ENCODE data around the gene TMC1.

TMC1 gene

DNA sequence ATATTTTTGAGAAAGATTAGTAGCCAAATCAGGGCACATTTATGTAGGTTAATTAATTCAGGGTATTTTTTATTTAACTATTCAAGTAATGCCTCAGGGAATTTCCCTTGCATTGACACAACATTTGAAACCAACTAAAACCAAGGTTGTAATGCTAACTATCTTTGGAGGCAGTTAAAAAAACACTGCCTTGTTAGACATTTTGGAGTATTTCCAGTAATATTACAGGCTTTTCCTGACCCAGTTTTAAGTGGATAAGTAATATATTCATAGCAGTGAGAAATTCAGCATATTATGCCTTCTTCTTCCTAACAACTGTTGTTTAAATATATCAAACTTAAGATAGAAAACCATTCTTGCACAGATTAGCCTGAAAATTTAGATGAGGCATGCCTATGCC is 175.1 kb downstream of the TMC1 start:
- TF ChIP-seq, protein P1, sequence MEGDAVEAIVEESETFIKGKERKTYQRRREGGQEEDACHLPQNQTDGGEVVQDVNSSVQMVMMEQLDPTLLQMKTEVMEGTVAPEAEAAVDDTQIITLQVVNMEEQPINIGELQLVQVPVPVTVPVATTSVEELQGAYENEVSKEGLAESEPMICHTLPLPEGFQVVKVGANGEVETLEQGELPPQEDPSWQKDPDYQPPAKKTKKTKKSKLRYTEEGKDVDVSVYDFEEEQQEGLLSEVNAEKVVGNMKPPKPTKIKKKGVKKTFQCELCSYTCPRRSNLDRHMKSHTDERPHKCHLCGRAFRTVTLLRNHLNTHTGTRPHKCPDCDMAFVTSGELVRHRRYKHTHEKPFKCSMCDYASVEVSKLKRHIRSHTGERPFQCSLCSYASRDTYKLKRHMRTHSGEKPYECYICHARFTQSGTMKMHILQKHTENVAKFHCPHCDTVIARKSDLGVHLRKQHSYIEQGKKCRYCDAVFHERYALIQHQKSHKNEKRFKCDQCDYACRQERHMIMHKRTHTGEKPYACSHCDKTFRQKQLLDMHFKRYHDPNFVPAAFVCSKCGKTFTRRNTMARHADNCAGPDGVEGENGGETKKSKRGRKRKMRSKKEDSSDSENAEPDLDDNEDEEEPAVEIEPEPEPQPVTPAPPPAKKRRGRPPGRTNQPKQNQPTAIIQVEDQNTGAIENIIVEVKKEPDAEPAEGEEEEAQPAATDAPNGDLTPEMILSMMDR (conservative IDR thresholded peaks at IDR 0.05): no peak
- no peak for TF ChIP-seq ZFX (IDR thresholded peaks at IDR 0.05)
- no peak overlapping the region for H3K27ac ChIP-seq

DNA sequence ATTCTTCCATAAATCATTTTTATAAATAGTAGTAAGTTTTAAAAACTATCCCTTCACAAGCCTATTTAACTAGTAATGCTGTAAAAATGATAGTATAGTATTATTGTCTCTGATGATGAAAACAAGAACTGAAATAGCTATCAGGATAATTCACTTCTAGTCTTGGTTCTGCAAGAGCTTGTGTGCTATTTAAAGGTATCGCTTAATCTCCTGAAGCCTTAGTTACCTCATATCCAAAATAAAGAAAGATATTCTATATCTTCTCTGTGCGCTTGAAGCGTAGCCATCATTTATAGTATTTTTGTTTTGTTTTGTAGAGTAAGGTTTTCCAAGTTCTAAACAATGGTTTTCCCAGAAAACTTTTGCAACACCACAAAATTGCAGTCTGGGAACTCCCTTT is 180.1 kb downstream of the TMC1 start:
- no peak overlapping the region for H3K27ac ChIP-seq
- TF ChIP-seq, protein P1 (conservative IDR thresholded peaks at IDR 0.05): no peak
- TF ChIP-seq ZFX (IDR thresholded peaks at IDR 0.05): no peak

- TF ChIP-seq ZFX (IDR thresholded peaks at IDR 0.05): no peak
- TF ChIP-seq, protein P1 (conservative IDR thresholded peaks at IDR 0.05): no peak
- no peak overlapping the region for H3K27ac ChIP-seq
Measured at GRCh38 chr9:72703574-72703973, 182.2 kb downstream of the TMC1 start.

GRCh38 chr9:72704688-72705375 is 183.4 kb downstream of the TMC1 start:
- no peak overlapping the region for H3K27ac ChIP-seq
- no peak for TF ChIP-seq ZFX (IDR thresholded peaks at IDR 0.05)
- TF ChIP-seq, protein P1 (conservative IDR thresholded peaks at IDR 0.05): no peak

DNA sequence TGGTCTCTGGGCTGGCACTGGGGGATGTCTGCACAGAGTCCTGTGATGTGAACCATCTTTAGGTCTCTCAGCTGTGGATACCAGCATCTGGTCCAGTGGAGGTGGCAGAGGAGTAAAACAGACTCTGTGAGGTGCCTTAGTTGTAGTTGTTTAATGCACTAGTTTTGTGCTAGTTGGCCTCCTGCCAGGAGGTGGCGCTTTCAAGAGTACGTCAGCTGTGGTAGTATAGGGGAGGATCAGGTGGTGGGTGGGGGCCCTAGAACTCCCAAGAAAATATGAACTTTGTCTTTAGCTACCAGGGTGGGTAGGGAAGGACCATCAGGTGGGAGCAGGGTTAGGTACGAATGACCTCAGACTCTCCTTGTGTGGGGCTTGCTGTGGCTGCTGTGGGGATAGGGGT is 197.1 kb downstream of the TMC1 start:
- no peak overlapping the region for H3K27ac ChIP-seq
- no peak for TF ChIP-seq ZFX (IDR thresholded peaks at IDR 0.05)
- TF ChIP-seq, protein P1 (conservative IDR thresholded peaks at IDR 0.05): 0 out of 2 replicates have a peak, but pooled peaks have one; percentile 8

GRCh38 chr9:72721067-72721466 is 199.7 kb downstream of the TMC1 start:
- TF ChIP-seq ZFX (IDR thresholded peaks at IDR 0.05): no peak
- TF ChIP-seq, protein P1 (conservative IDR thresholded peaks at IDR 0.05): no peak
- no peak overlapping the region for H3K27ac ChIP-seq

- TF ChIP-seq ZFX (IDR thresholded peaks at IDR 0.05): no peak
- no peak overlapping the region for H3K27ac ChIP-seq
Measured at GRCh38 chr9:72726947-72727346, 205.5 kb downstream of the TMC1 start.
